Activated gamma-delta T cell (primary cell): ENCODE measurements around the gene PDE1C.
"Not testable (repeated sequence)": the region's sequence is repeated elsewhere in the genome, so short reads cannot be mapped to it uniquely, and the experiment has no call there.

Source experiments
- DNase-seq: peaks from one replicate; lab custom pipeline; 2025; lab: John Stamatoyannopoulos, UW

PDE1C gene

GRCh38 chr7:31850066-31850465 lies 220.1 kb downstream of the PDE1C start:
- DNase-seq = no peak

DNA sequence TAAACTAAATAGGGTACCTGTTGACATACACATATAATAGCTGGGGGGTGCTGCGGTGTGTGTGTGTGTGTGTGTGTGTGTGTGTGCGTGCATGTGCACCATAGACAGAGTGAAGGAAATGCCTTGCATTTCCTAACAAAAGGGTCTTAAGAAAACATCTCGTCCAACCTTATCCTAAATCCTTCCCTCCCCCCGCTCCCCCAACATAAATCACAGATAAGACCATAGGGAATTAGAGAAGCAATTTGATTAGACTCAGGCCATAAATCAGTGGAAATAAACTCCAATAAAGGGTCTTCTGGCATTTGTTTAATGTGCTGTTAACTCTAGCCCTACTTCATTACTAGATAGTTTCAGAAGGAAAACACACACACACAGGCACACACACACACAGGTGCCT lies 234.7 kb downstream of the PDE1C start:
- no peak for DNase-seq

- DNase-seq = not testable (repeated sequence)
These were observed 236.6 kb downstream of the PDE1C start for GRCh38 chr7:31833625-31834024.

DNA sequence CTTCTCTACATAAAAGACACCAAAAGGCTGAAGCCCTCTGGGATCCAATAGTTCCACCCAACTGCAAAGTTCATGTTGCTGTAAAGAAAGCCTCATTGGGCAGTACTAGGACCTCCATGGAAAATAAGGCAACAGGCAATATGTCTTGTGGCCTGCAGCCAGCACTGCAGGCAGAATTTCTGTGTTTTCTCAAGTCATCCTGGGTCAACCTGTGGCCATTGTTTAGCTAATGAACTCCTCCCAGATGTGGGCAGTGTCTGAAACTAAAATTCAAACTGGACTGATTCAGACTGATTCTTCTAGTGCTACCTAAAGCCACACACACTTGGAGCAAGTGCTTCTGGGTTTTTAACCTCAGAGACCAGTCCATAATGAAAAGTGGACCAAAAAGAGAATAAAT lies 241.7 kb downstream of the PDE1C start:
- no peak for DNase-seq

DNA sequence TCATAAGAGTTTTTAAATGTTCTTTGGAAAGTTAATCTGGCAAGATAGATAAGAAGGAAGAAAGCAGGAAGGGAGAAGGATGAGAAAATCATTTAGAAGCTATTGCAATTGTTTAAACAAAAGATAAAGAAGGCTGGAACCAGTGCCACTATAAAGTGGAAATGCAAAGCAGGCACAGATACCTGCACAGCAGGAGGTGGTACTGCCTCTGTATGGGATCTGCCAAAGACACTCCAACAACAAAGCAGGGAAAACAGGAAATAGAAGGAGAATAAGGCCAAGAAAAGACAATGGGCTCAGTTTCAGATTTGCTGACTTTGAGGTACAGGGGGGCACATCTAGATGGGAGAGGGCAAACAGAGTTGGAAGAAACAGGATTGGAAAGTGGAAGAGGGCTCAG lies 244.6 kb downstream of the PDE1C start:
- no peak for DNase-seq

- no peak for DNase-seq
These were observed 251.2 kb downstream of the PDE1C start for GRCh38 chr7:31819031-31819430.

- no peak for DNase-seq
These were observed 253.4 kb downstream of the PDE1C start for GRCh38 chr7:31816810-31817209.

- no peak for DNase-seq
These were observed 254.4 kb downstream of the PDE1C start for GRCh38 chr7:31815796-31816195.

- DNase-seq = no peak
These were observed 256.0 kb downstream of the PDE1C start for GRCh38 chr7:31814187-31814586.

DNA sequence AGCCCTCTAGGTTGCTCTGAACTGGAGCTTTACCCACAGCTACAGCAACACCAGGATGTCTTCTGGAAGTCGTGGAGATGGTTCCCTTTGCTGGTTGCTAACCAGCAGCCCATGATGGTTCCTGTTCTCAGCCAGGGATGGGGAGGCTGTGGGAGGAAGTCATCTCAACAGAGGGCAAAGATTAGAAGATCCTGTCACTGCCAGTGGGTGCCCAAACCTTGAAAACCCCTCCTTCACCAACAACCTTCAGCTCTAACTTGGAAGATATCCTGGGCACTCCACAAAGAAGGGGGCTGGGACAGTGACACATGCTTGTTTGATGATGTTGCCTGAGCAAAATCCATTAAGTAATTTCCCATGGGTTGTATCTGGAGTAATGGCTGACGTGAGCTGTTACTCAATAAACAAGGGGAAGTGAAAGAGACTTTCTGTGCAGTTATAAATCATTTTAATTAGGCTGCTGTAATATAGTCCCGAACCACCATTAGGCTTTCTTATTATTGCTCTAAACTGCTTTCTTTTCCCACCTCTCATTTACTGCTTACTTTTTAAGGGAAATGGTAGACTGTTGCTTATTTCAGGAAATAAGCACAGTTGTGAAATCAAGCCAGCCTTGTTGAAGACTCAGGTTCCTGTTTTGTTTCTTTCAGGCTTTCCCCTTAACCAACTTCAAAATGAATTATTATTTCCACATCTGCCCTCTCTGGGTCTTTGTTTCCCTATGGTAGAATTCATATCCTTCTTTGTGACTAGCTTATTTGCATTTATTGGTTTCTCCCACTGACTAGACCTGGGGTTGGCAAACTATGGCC lies 258.4 kb downstream of the PDE1C start:
- no peak for DNase-seq

- DNase-seq = no peak
These were observed 264.9 kb downstream of the PDE1C start for GRCh38 chr7:31805209-31805818.

DNA sequence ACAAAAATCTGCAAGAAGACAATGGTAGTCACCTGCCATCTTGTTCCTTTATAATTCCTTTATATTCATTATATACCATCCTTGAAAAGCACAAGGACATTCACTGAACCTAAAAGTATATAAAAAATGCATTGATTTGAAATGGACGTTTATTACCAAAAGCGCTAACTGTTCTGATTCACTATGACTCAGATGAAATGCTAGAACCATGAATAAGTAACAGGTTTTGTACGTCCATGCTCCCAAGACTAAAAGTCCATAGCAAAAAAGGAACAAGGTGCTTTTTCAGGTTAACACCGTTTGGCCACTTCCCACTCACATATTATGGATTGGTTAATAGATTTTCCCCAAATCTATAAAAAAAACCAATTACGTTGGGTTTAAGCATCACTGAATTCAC lies 273.8 kb downstream of the PDE1C start:
- DNase-seq = no peak

DNA sequence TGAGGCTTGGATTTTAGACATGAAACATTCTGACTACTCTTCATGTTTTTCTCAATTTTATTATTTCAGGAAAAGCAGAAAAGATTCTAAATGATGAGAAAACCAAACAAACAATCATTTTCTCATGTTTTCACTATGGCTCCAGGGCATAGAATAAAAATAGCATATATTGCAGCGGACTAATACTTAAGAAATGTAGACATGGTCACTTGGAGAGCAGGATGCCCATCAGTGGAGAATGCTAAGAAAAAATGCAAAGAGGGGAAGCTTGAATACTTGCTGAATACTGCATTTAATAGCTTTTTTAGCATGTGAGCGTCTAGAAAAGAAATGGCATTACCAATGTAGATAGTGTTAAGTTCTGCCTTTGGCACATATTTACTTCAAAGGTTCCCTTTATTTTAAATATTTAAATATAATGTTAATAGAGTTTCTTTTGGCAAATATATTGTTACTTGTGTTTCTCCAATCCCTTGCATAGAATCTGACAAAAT lies 275.3 kb downstream of the PDE1C start:
- DNase-seq = no peak

- DNase-seq = no peak
These were observed 278.3 kb downstream of the PDE1C start for GRCh38 chr7:31791881-31792280.

- DNase-seq = no peak
These were observed 281.1 kb downstream of the PDE1C start for GRCh38 chr7:31788883-31789680.

- DNase-seq = no peak
These were observed 281.8 kb downstream of the PDE1C start for GRCh38 chr7:31788445-31788844.

- DNase-seq = no peak
These were observed 283.9 kb downstream of the PDE1C start for GRCh38 chr7:31786326-31786725.

- DNase-seq = no peak
These were observed 285.1 kb downstream of the PDE1C start for GRCh38 chr7:31785101-31785500.

DNA sequence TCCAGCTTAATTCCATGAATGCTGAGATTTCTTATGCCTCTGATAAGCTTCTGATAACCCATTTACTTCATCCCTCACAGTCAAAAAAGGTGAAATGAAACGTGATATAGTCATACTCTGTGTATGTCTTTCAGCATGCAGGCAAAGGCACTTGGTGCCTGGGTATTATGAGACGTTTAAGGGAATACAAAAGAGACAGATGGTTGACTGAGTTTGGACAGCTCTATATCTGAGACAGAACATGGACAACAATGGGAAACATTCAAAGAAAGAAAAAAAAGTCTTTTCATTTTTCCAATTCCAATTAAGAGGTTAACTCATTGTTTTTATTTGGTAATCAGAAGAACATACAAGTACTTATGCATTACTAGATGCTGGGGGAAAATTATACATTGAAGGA lies 287.0 kb downstream of the PDE1C start:
- no peak for DNase-seq

GRCh38 chr7:31782411-31782991 lies 287.7 kb downstream of the PDE1C start:
- DNase-seq = no peak

GRCh38 chr7:31778296-31778695 lies 291.9 kb downstream of the PDE1C start:
- DNase-seq = no peak

- no peak for DNase-seq
These were observed 293.6 kb downstream of the PDE1C start for GRCh38 chr7:31776616-31777015.
